K562 (cell line): ENCODE data around the gene RNF151. TPM values are rescaled to one million over a fixed set of nuclear protein-coding genes. Genes with fewer than 3 reads are reported as not detected.

Source experiments
- AFF1 ChIP-seq, 2 experiments: fragments of 450-650 bp; IDR thresholded peaks; 2 replicates each; pipeline ENCODE4 v1.6.1; 2018; ENCODE audit warnings: mild to moderate bottlenecking in 2 of 2, low read depth in 1 of 2; ENCODE audit not compliant: partially characterized antibody in 2 of 2
- ARHGAP35 ChIP-seq: fragments of 450-650 bp; IDR thresholded peaks from 2 replicates; pipeline ENCODE4 v1.6.1; 2018; ENCODE audit not compliant: partially characterized antibody
- ARID4B ChIP-seq: sonication (generic); formaldehyde crosslinking; IDR thresholded peaks from 2 replicates; pipeline ENCODE4 v1.8.0; 2022; ENCODE audit warnings: mild to moderate bottlenecking, missing genetic modification reagents
- E2F3 ChIP-seq: fragments of 250-450 bp; sonication (Bioruptor Pico); IDR thresholded peaks from 2 replicates; pipeline ENCODE4 v1.4.0; 2020; ENCODE audit warnings: mild to moderate bottlenecking
- FOXO4 ChIP-seq: fragments of 450-650 bp; formaldehyde crosslinking; IDR thresholded peaks from 2 replicates; pipeline ENCODE4 v1.4.0; 2020; ENCODE audit warnings: mild to moderate bottlenecking, moderate library complexity
- HMGN3 ChIP-seq: IDR thresholded peaks from 2 replicates; pipeline ENCODE4 v1.6.1; 2011; ENCODE audit warnings: borderline replicate concordance, low read depth, mild to moderate bottlenecking, mixed read lengths, low read length; ENCODE audit not compliant: insufficient read length; ENCODE audit errors: extremely low read depth
- JUND ChIP-seq, 2 experiments: IDR thresholded peaks; 2 replicates in 1 of 2; 3 replicates in 1 of 2; pipeline ENCODE4 v1.6.1; 2011; ENCODE audit warnings: borderline replicate concordance in 2 of 2, low read depth in 2 of 2, low read length in 2 of 2, improper control_type of control experiment in 1 of 2, missing biosample characterization in 1 of 2, missing genetic modification characterization in 1 of 2, missing genetic modification reagents in 1 of 2
- MCM7 ChIP-seq, 2 experiments: fragments of 450-650 bp; IDR thresholded peaks; 2 replicates each; pipeline ENCODE4 v1.6.1; 2016 to 2018
- MXI1 ChIP-seq: IDR thresholded peaks from 2 replicates; pipeline ENCODE4 v1.6.1; 2011; ENCODE audit warnings: low read depth, mild to moderate bottlenecking, improper control_type of control experiment, low read length
- NR3C1 ChIP-seq: sonication (generic); formaldehyde crosslinking; IDR thresholded peaks from 2 replicates; pipeline ENCODE4 v1.8.1; 2022; ENCODE audit warnings: missing genetic modification reagents
- NR4A1 ChIP-seq, 2 experiments: fragments of 250-450 bp in 1 of 2; fragments of 450-650 bp in 1 of 2; sonication (Bioruptor Pico) in 1 of 2; IDR thresholded peaks; 2 replicates each; pipeline versions ENCODE4 v1.4.0 to v1.6.1; 2016 to 2020; ENCODE audit warnings: mild to moderate bottlenecking in 2 of 2, missing compliant biosample characterization in 1 of 2, missing genetic modification characterization in 1 of 2, moderate library complexity in 1 of 2
- SMARCB1 ChIP-seq: IDR thresholded peaks from 2 replicates; pipeline ENCODE4 v1.6.1; 2011; ENCODE audit warnings: improper control_type of control experiment, low read depth; ENCODE audit not compliant: insufficient read length
- TCFL5 ChIP-seq: fragments of 250-450 bp; sonication (Bioruptor Pico); conservative IDR thresholded peaks from 2 replicates; pipeline ENCODE4 v1.6.1; 2021; ENCODE audit warnings: mild to moderate bottlenecking, moderate library complexity, matching md5 sums
- ZNF263 ChIP-seq: sonication (generic); formaldehyde crosslinking; IDR thresholded peaks from 2 replicates; pipeline ENCODE4 v1.8.0; 2022; ENCODE audit warnings: mild to moderate bottlenecking, missing genetic modification reagents, borderline replicate concordance
- ZNF586 ChIP-seq: fragments of 450-650 bp; formaldehyde crosslinking; conservative IDR thresholded peaks from 2 replicates; pipeline ENCODE4 v1.4.0; 2020; ENCODE audit warnings: mild to moderate bottlenecking, moderate library complexity
- ZNF699 ChIP-seq: fragments of 250-450 bp; sonication (Bioruptor Pico); IDR thresholded peaks from 2 replicates; pipeline ENCODE4 v1.8.0; 2021; ENCODE audit warnings: mild to moderate bottlenecking, moderate library complexity; ENCODE audit not compliant: insufficient replicate concordance
- polyA plus RNA-seq, 8 experiments: library from polyadenylated mRNA; depleted of rRNA in 4 of 8; stranded (reverse) in 5 of 8; unstranded in 3 of 8; fragments of >200 nt; fragmentation: Nextera tagmentation in 2 of 8; fragmentation: Illumina TruSeq in 1 of 8; extraction: Ambion mirVana in 2 of 8; extraction: Trizol in 1 of 8; gene quantifications; 2 replicates each; pipeline versions ENCODE4 v1.2.1 to v1.2.3, GENCODE V29; 2011 to 2014; ENCODE audit warnings: inconsistent platforms in 1 of 8, missing spikeins in 1 of 8
- total RNA-seq, 7 experiments: library from RNA; depleted of rRNA in 6 of 7; stranded (reverse); fragments of >200 nt in 6 of 7; fragmentation: Illumina TruSeq in 2 of 7; extraction: Trizol in 2 of 7; gene quantifications; 2 replicates each; pipeline versions ENCODE4 v1.2.1 to v1.2.3, GENCODE V29; 2011 to 2021; ENCODE audit warnings: low replicate concordance in 1 of 7

Gene RNF151
- total and polyA plus RNA-seq, 9 of the 15 experiments (the other 6 are each of a cell fraction or from before 2014, with no cell fraction given) = not detected

- TF ChIP-seq FOXO4 (CRISPR knock-in tag) (no peak), TCFL5 (CRISPR knock-in tag) (no peak), ZNF586 (CRISPR knock-in tag) (no peak), ZNF699 (no peak), NR4A1 (CRISPR knock-in tag; IDR thresholded peaks at IDR 0.05) (peak; percentile 10; the same call in 1 of the 2 replicates), NR4A1 (tag; IDR thresholded peaks at IDR 0.05) (no peak), ZNF263 (CRISPR knock-in tag) (no peak), MXI1 (no peak), ARID4B (CRISPR knock-in tag) (peak; percentile 75), AFF1 (IDR thresholded peaks at IDR 0.05; ENCODE audit: low read depth in 1 of 2, partially characterized antibody in 2 of 2) (no peak), E2F3 (CRISPR knock-in tag) (peak; percentile 51; the same call in 1 of the 2 replicates), MCM7 (IDR thresholded peaks at IDR 0.05) (no peak), ARHGAP35 (no peak), NR3C1 (CRISPR knock-in tag) (no peak), JUND (IDR thresholded peaks at IDR 0.05; ENCODE audit: borderline replicate concordance, low read depth, low read length) (peak; percentile 66; the same call in 1 of the 2 replicates), JUND (tag; IDR thresholded peaks at IDR 0.05; ENCODE audit: borderline replicate concordance, low read depth, low read length) (no peak), HMGN3 (peak; percentile 75), SMARCB1 (no peak)
Observed at GRCh38 chr16:1959269-1960039, 7.2 kb upstream of the RNF151 start, which contains the start of gene NDUFB10 (continued).
